IMR-90 (cell line): ENCODE measurements around the gene GMPPA. TPM values are rescaled to one million over a fixed set of nuclear protein-coding genes. Genes with fewer than 3 reads are reported as not detected.

Source experiments
- ATAC-seq: fragments of 200-7000 bp; cut with Tn5 transposase; 2 replicates; pipeline ENCODE4 v1.9.1; 2020; ENCODE audit warnings: low read depth, mild to moderate bottlenecking, moderate library complexity
- BruUV-seq: library from RNA; stranded (reverse); fragments of 400-500 nt; replicated peaks from 2 replicates; lab custom pipeline; 2021; lab: Mats Ljungman, UMichigan
- CTCF ChIA-PET: fragments of 300-600 bp; formaldehyde crosslinking; extraction: SDS; loops from one replicate; lab custom pipeline; 2021; ENCODE audit warnings: antibody characterized with exemption; lab: Yijun Ruan, JAX
- POLR2A ChIA-PET: fragments of 300-600 bp; sonication (Branson Sonifier 250); formaldehyde crosslinking; loops from one replicate; lab custom pipeline; 2022; ENCODE audit warnings: antibody characterized with exemption; ENCODE audit not compliant: unreplicated experiment; lab: Charles Lee
- DNase-seq: peaks from one replicate; pipeline ENCODE4 v3.0.0; 2013
- H2AFZ ChIP-seq: replicated peaks from 2 replicates; pipeline ENCODE3; 2013; ENCODE audit warnings: low read length, mild to moderate bottlenecking; ENCODE audit not compliant: poor library complexity
- H2AK5ac ChIP-seq: 2 replicates; pipeline ENCODE4 v1.6.1; 2013; ENCODE audit warnings: low read depth, low read length, inconsistent platforms
- H2AK9ac ChIP-seq: replicated peaks from 2 replicates; pipeline ENCODE3; 2013; ENCODE audit warnings: mild to moderate bottlenecking, low read depth, low read length, moderate library complexity; ENCODE audit not compliant: poor library complexity
- H2BK120ac ChIP-seq: 2 replicates; pipeline ENCODE4 v1.6.1; 2013; ENCODE audit warnings: low read depth, low read length, inconsistent platforms
- H2BK15ac ChIP-seq: 3 replicates; pipeline ENCODE4 v1.6.1; 2013; ENCODE audit warnings: low read depth, low read length, inconsistent platforms
- H2BK20ac ChIP-seq: 2 replicates; pipeline ENCODE4 v1.6.1; 2013; ENCODE audit warnings: low read depth, mild to moderate bottlenecking, inconsistent platforms, low read length, moderate library complexity
- H2BK5ac ChIP-seq: 2 replicates; pipeline ENCODE4 v1.6.1; 2013; ENCODE audit warnings: mild to moderate bottlenecking, low read depth, low read length, inconsistent platforms; ENCODE audit not compliant: poor library complexity, severe bottlenecking
- H3K14ac ChIP-seq: replicated peaks from 2 replicates; pipeline ENCODE4 v1.6.1; 2013; ENCODE audit warnings: low read depth, low read length, inconsistent platforms
- H3K18ac ChIP-seq: 2 replicates; pipeline ENCODE4 v1.6.1; 2013; ENCODE audit warnings: low read depth, low read length, control low read depth
- H3K23ac ChIP-seq: 2 replicates; pipeline ENCODE4 v1.6.1; 2013; ENCODE audit warnings: low read depth, low read length, inconsistent platforms
- H3K27ac ChIP-seq: 2 replicates; pipeline ENCODE4 v1.5.1; 2013; ENCODE audit warnings: mild to moderate bottlenecking, control low read depth, low read length; ENCODE audit not compliant: insufficient read depth
- H3K27me3 ChIP-seq: 2 replicates; pipeline ENCODE4 v1.6.1; 2013; ENCODE audit warnings: low read length; ENCODE audit not compliant: control insufficient read depth, insufficient read depth
- H3K36me3 ChIP-seq: 2 replicates; pipeline ENCODE4 v1.6.1; 2013; ENCODE audit warnings: low read length, mixed read lengths; ENCODE audit not compliant: control insufficient read depth, insufficient read depth
- H3K4ac ChIP-seq: 2 replicates; pipeline ENCODE4 v1.6.1; 2013; ENCODE audit warnings: low read depth, low read length, inconsistent platforms
- H3K4me1 ChIP-seq: 2 replicates; pipeline ENCODE4 v1.6.1; 2013; ENCODE audit warnings: low read length, mixed read lengths; ENCODE audit not compliant: control insufficient read depth, insufficient read depth
- H3K4me2 ChIP-seq: 2 replicates; pipeline ENCODE4 v1.6.1; 2013; ENCODE audit warnings: low read depth, mild to moderate bottlenecking, control low read depth, low read length, moderate library complexity
- H3K4me3 ChIP-seq: 2 replicates; pipeline ENCODE4 v1.5.1; 2013; ENCODE audit warnings: low read depth, mild to moderate bottlenecking, control low read depth, low read length, moderate library complexity; ENCODE audit not compliant: insufficient read depth
- H3K56ac ChIP-seq: 2 replicates; pipeline ENCODE4 v1.6.1; 2013; ENCODE audit warnings: low read length, inconsistent platforms; ENCODE audit not compliant: insufficient read depth; ENCODE audit errors: extremely low read depth
- H3K79me1 ChIP-seq, 2 experiments: 2 replicates each; pipeline ENCODE4 v1.6.1; 2013; ENCODE audit warnings: low read length in 2 of 2, inconsistent platforms in 1 of 2, low read depth in 1 of 2
- H3K9ac ChIP-seq: 2 replicates; pipeline ENCODE4 v1.6.1; 2013; ENCODE audit warnings: low read depth, low read length, control low read depth
- H3K9me1 ChIP-seq: 2 replicates; pipeline ENCODE4 v1.6.1; 2013; ENCODE audit warnings: low read length, inconsistent platforms; ENCODE audit not compliant: insufficient read depth
- H3K9me3 ChIP-seq: 2 replicates; pipeline ENCODE4 v1.6.1; 2013; ENCODE audit warnings: low read length; ENCODE audit not compliant: control insufficient read depth, insufficient read depth
- H4K20me1 ChIP-seq: 2 replicates; pipeline ENCODE4 v1.6.1; 2013; ENCODE audit warnings: low read length, inconsistent platforms; ENCODE audit not compliant: insufficient read depth
- H4K5ac ChIP-seq: 2 replicates; pipeline ENCODE4 v1.6.1; 2013; ENCODE audit warnings: mild to moderate bottlenecking, low read depth, low read length, control low read depth
- H4K8ac ChIP-seq, 2 experiments: 2 replicates each; pipeline ENCODE4 v1.6.1; 2013; ENCODE audit warnings: low read depth in 2 of 2, low read length in 2 of 2, control low read depth in 1 of 2, inconsistent platforms in 1 of 2
- H4K91ac ChIP-seq: 2 replicates; pipeline ENCODE4 v1.6.1; 2013; ENCODE audit warnings: low read depth, low read length, inconsistent platforms; ENCODE audit not compliant: insufficient read depth
- FOS ChIP-seq: fragments of 150-350 bp; IDR thresholded peaks from 2 replicates; pipeline ENCODE4 v1.6.1; 2016; ENCODE audit warnings: low read depth, low read length
- MAFK ChIP-seq: IDR thresholded peaks from 2 replicates; pipeline ENCODE4 v1.6.1; 2012; ENCODE audit warnings: low read depth, low read length, improper control_type of control experiment
- MAZ ChIP-seq: IDR thresholded peaks from 2 replicates; pipeline ENCODE4 v1.6.1; 2012; ENCODE audit warnings: low read depth, mild to moderate bottlenecking, low read length, improper control_type of control experiment, moderate library complexity, borderline replicate concordance
- MXI1 ChIP-seq: IDR thresholded peaks from 2 replicates; pipeline ENCODE4 v1.6.1; 2012; ENCODE audit warnings: low read depth, mild to moderate bottlenecking, low read length, moderate library complexity, borderline replicate concordance
- RAD21 ChIP-seq: IDR thresholded peaks from 2 replicates; pipeline ENCODE4 v1.6.1; 2012; ENCODE audit warnings: low read length, improper control_type of control experiment
- RCOR1 ChIP-seq: IDR thresholded peaks from 2 replicates; pipeline ENCODE4 v1.6.1; 2012; ENCODE audit warnings: mild to moderate bottlenecking, low read length, improper control_type of control experiment; ENCODE audit not compliant: insufficient replicate concordance
- SMC3 ChIP-seq: fragments of 150-350 bp; IDR thresholded peaks from 2 replicates; pipeline ENCODE4 v1.6.1; 2016; ENCODE audit warnings: low read depth, mild to moderate bottlenecking, antibody characterized with exemption, low read length, moderate library complexity
- USF2 ChIP-seq: fragments of 150-350 bp; IDR thresholded peaks from 2 replicates; pipeline ENCODE4 v1.6.1; 2017; ENCODE audit warnings: mild to moderate bottlenecking, antibody characterized with exemption, low read length, low read depth
- WGBS, 2 experiments: methylation state at CpG; one replicate each; pipeline versions ENCODE4 v1.1.5 to v1.1.7; 2013; ENCODE audit warnings: missing lambda C conversion rate in 2 of 2; ENCODE audit not compliant: insufficient read length in 1 of 2; ENCODE audit errors: extremely low coverage in 2 of 2; 5-methylcytosine and 5-hydroxymethylcytosine counted together
- dilution Hi-C: fragments of 300-500 bp; cut with HindIII; formaldehyde crosslinking; loops from one replicate; pipeline ENCODE4 v1.14.3; 2018; ENCODE audit warnings: low sequenced_read_pairs; ENCODE audit not compliant: unreplicated experiment
- in situ Hi-C: fragments of 300-500 bp; cut with MboI; formaldehyde crosslinking; loops from 3 replicates; pipeline ENCODE4 v1.14.3; 2019; ENCODE audit warnings: low sequenced_read_pairs, inconsistent platforms, mixed read lengths
- intact Hi-C: fragments of 100-400 bp; cut with micrococcal nuclease; formaldehyde crosslinking; loops from 2 replicates; pipeline ENCODE4 v1.10.0; 2022
- polyA plus RNA-seq, 3 experiments: library from polyadenylated mRNA; depleted of rRNA; stranded (reverse); fragments of >200 nt; gene quantifications; 2 replicates each; pipeline ENCODE4 v1.2.3, GENCODE V29; 2012; ENCODE audit warnings: low replicate concordance in 1 of 3
- total RNA-seq: library from RNA; depleted of rRNA; stranded (reverse); fragments of >200 nt; gene quantifications from 2 replicates; pipeline ENCODE4 v1.2.3, GENCODE V29; 2012

Gene GMPPA
- total and polyA plus RNA-seq, 2 of the 4 experiments (the other 2 are of a cell fraction): 103 to 134 TPM

- H2AK9ac ChIP-seq: peak overlapping the region; percentile 48
- H3K14ac ChIP-seq: no peak overlapping the region
- no peaks in the 10 kb centered on the region; the same call in 1 of the 2 replicates for H4K20me1 ChIP-seq
- H3K9me3 ChIP-seq: no peaks in the 10 kb centered on the region
- TF ChIP-seq MXI1 (no peak), FOS (no peak), RAD21 (no peak), SMC3 (no peak), MAFK (no peak), USF2 (no peak), MAZ (no peak), RCOR1 (no peak)
- intact Hi-C loops: no loop called here
- DNase-seq: no peak
- no peak overlapping the region for H3K23ac ChIP-seq
- no peak overlapping the region for H3K4ac ChIP-seq
- no peak overlapping the region for H2BK15ac ChIP-seq
- H3K4me1 ChIP-seq: peaks cover 17% of the 10 kb centered on the region
- dilution Hi-C loops: no loop called here
- H4K8ac ChIP-seq: no peak overlapping the region
- no peak overlapping the region for H4K91ac ChIP-seq
- H3K4me2 ChIP-seq: no peak overlapping the region
- H2AFZ ChIP-seq: no peak overlapping the region
- H3K79me1 ChIP-seq: no peaks in the 10 kb centered on the region; a peak in 1 of 4 replicates
- no peak overlapping the region for H2AK5ac ChIP-seq
- CTCF ChIA-PET: interaction anchor here (1.6 kb wide), 1 partner anchor 58 kb away, joined by 4 read pairs; no protein-coding TSS in a partner anchor
- no peak overlapping the region for H3K27ac ChIP-seq
- H2BK20ac ChIP-seq: no peak overlapping the region
- no peaks in the 10 kb centered on the region for H3K27me3 ChIP-seq
- H3K9ac ChIP-seq: no peak overlapping the region
- 90% methylated on average over 4 of the region's 22 CpGs; no CpG with 5 or more reads in 1 of the 2 experiments for WGBS, 2 experiments
- H2BK120ac ChIP-seq: no peak overlapping the region
- H4K5ac ChIP-seq: no peak overlapping the region
- H2BK5ac ChIP-seq: no peak overlapping the region
- H3K56ac ChIP-seq: no peak overlapping the region
- BruUV-seq: no TSS peak
- H3K36me3 ChIP-seq: peaks cover 58% of the 10 kb centered on the region; the same call in 1 of the 2 replicates
- H3K9me1 ChIP-seq: no peaks in the 10 kb centered on the region
- in situ Hi-C loops: no loop called here
- no peak for ATAC-seq
- H3K18ac ChIP-seq: no peak overlapping the region
- no peak overlapping the region for H3K4me3 ChIP-seq
- POLR2A ChIA-PET: no interaction called here
Observed at GRCh38 chr2:219471476-219472371, 27.0 kb upstream of the GMPPA start.
